Mucosa of descending colon (tissue), 3 donors: ENCODE data around the gene KDM4C. TPM values are rescaled to one million over a fixed set of nuclear protein-coding genes. Genes with fewer than 3 reads are reported as not detected.

Experiments used
- ATAC-seq: fragments of 200-7000 bp; cut with Tn5 transposase; one replicate; pipeline ENCODE4 v1.9.1; 2020; ENCODE audit warnings: mild to moderate bottlenecking, moderate library complexity
- DNase-seq, 3 donors: peaks; one replicate each; pipeline ENCODE4 v3.0.0-alpha.2; 2020
- H3K36me3 ChIP-seq: fragments of 200-600 bp; one replicate; pipeline ENCODE4 v1.8.0; 2021; ENCODE audit warnings: low read depth, mild to moderate bottlenecking
- H3K4me1 ChIP-seq: fragments of 200-600 bp; one replicate; pipeline ENCODE4 v1.8.0; 2021; ENCODE audit warnings: low read depth, mild to moderate bottlenecking
- H3K4me3 ChIP-seq: fragments of 200-600 bp; one replicate; pipeline ENCODE4 v1.8.0; 2021; ENCODE audit warnings: mild to moderate bottlenecking
- H3K9me3 ChIP-seq: fragments of 200-600 bp; one replicate; pipeline ENCODE4 v1.8.0; 2021; ENCODE audit warnings: mild to moderate bottlenecking
- CTCF ChIP-seq: fragments of 200-600 bp; IDR thresholded peaks from one replicate; pipeline ENCODE4 v1.8.0; 2022; ENCODE audit warnings: antibody characterized with exemption, mild to moderate bottlenecking
- intact Hi-C, 2 donors: fragments of 100-400 bp; cut with DNase I in 1 of 2; cut with micrococcal nuclease in 1 of 2; formaldehyde crosslinking; loops; one replicate each; pipeline versions ENCODE4 v1.11.0 to v1.11.1; 2022; cut with DNase I, micrococcal nuclease
- total RNA-seq, 3 donors: library from RNA; stranded (reverse); fragmentation: NEBNext Ultra II Directional in 2 of 3; extraction: Animal tissue kit (Norgen Biotek cat#: 25700) in 2 of 3; gene quantifications; one replicate each; pipeline versions ENCODE4 v1.2.1 to v1.2.4, GENCODE V29; 2021 to 2023
- donor health status: DM: no; HTN: no; CAD: no; lungs with moderate emphysema.
- donor health status: DM: no; HTN: no; CAD: no.
- donor health status: DM: no; HTN: yes; CAD: no.

The KDM4C gene
- total RNA-seq, 3 donors from 2014 or later = 44.6 to 74.9 (median 50.9) TPM

- H3K9me3 ChIP-seq = no peaks in the 10 kb centered on the region
- no peak overlapping the region for H3K4me3 ChIP-seq
- H3K4me1 ChIP-seq = no peaks in the 10 kb centered on the region
- ATAC-seq = no peak
- intact Hi-C loops = no loop called here
- H3K36me3 ChIP-seq = no peaks in the 10 kb centered on the region
- TF ChIP-seq CTCF = no peak
- DNase-seq = no peak
Observed at GRCh38 chr9:6997330-6997729, 239.6 kb downstream of the KDM4C start.

- H3K4me1 ChIP-seq = no peaks in the 10 kb centered on the region
- H3K36me3 ChIP-seq = no peaks in the 10 kb centered on the region
- H3K9me3 ChIP-seq = no peaks in the 10 kb centered on the region
- ATAC-seq (no peak), DNase-seq (no peak)
- intact Hi-C loops = no loop called here
- H3K4me3 ChIP-seq = no peak overlapping the region
- no peak for TF ChIP-seq CTCF
Observed at GRCh38 chr9:6999794-7000193, 242.0 kb downstream of the KDM4C start.

- no peak for ATAC-seq
- Histone ChIP-seq H3K9me3 (no peaks in the 10 kb centered on the region), H3K4me3 (no peak overlapping the region), H3K36me3 (no peaks in the 10 kb centered on the region), H3K4me1 (no peaks in the 10 kb centered on the region)
- DNase-seq = no peak
- intact Hi-C loops = no loop called here
- TF ChIP-seq CTCF = no peak
Observed at GRCh38 chr9:7001571-7001970, 243.8 kb downstream of the KDM4C start.

- Histone ChIP-seq H3K9me3 (no peaks in the 10 kb centered on the region), H3K4me1 (no peaks in the 10 kb centered on the region), H3K4me3 (no peak overlapping the region), H3K36me3 (no peaks in the 10 kb centered on the region)
- TF ChIP-seq CTCF = no peak
- ATAC-seq (no peak), DNase-seq (no peak)
- intact Hi-C loops = no loop called here
Observed at GRCh38 chr9:7003861-7004260, 246.1 kb downstream of the KDM4C start.

- no peak for TF ChIP-seq CTCF
- no peak for ATAC-seq
- Histone ChIP-seq H3K36me3 (no peaks in the 10 kb centered on the region), H3K4me1 (no peaks in the 10 kb centered on the region), H3K9me3 (no peaks in the 10 kb centered on the region), H3K4me3 (no peak overlapping the region)
- intact Hi-C loops = no loop called here
- no peak for DNase-seq
Observed at GRCh38 chr9:7006417-7006816, 248.6 kb downstream of the KDM4C start.

GRCh38 chr9:7008411-7008810 lies 250.6 kb downstream of the KDM4C start:
- intact Hi-C loops = no loop called here
- no peak for ATAC-seq
- H3K4me3 ChIP-seq = no peak overlapping the region
- H3K4me1 ChIP-seq = no peaks in the 10 kb centered on the region
- DNase-seq = no peak
- H3K36me3 ChIP-seq = no peaks in the 10 kb centered on the region
- H3K9me3 ChIP-seq = no peaks in the 10 kb centered on the region
- no peak for TF ChIP-seq CTCF
